NCI-H2196 (cell line): ENCODE results near the gene ADH4.
"Not testable (repeated sequence)": the region's sequence is repeated elsewhere in the genome, so short reads cannot be mapped to it uniquely, and the experiment has no call there.

ENCODE experiments used
- DNase-seq: peaks from one replicate; lab custom pipeline; 2025; ENCODE audit not compliant: unreplicated experiment; lab: John Stamatoyannopoulos, UW

Gene ADH4

GRCh38 chr4:99084595-99084994, 59.5 kb downstream of the ADH4 start:
- DNase-seq = no peak

GRCh38 chr4:99082192-99082591, 61.9 kb downstream of the ADH4 start:
- no peak for DNase-seq

- DNase-seq = not testable (repeated sequence)
Measured at GRCh38 chr4:99080869-99081268, 63.2 kb downstream of the ADH4 start.

- DNase-seq = no peak
Measured at GRCh38 chr4:99079625-99080295, 64.3 kb downstream of the ADH4 start.

GRCh38 chr4:99078931-99079624, 65.0 kb downstream of the ADH4 start:
- no peak for DNase-seq

GRCh38 chr4:99078336-99078735, 65.8 kb downstream of the ADH4 start:
- no peak for DNase-seq

- no peak for DNase-seq
Measured at GRCh38 chr4:99077177-99077576, 66.9 kb downstream of the ADH4 start.

GRCh38 chr4:99076292-99076976, 67.7 kb downstream of the ADH4 start:
- no peak for DNase-seq

GRCh38 chr4:99074816-99075215, 69.3 kb downstream of the ADH4 start:
- no peak for DNase-seq
